Type B pancreatic cell (in vitro differentiated cells): Measurements from ENCODE around the gene UNC5C. TPM values are rescaled to one million over a fixed set of nuclear protein-coding genes. Genes with fewer than 3 reads are reported as not detected.
A peak's percentile ranks its signal among the peaks of the same experiment; 100 is the strongest.

Source experiments
- DNase-seq: peaks from one replicate; pipeline ENCODE4 v3.0.0; 2021; ENCODE audit warnings: mixed read lengths; ENCODE audit not compliant: unreplicated experiment; ENCODE audit errors: extremely low spot score
- H3K27ac Mint-ChIP-seq: 2 replicates; pipeline ENCODE4 v1.8.0; 2021; ENCODE audit warnings: mild to moderate bottlenecking, mixed read lengths
- H3K27me3 Mint-ChIP-seq: 2 replicates; pipeline ENCODE4 v1.8.0; 2021; ENCODE audit warnings: mixed read lengths
- H3K36me3 Mint-ChIP-seq: 2 replicates; pipeline ENCODE4 v1.8.0; 2021; ENCODE audit warnings: mixed read lengths
- H3K4me1 Mint-ChIP-seq: one replicate; pipeline ENCODE4 v1.8.0; 2021; ENCODE audit warnings: mixed read lengths; ENCODE audit not compliant: unreplicated experiment
- H3K4me3 Mint-ChIP-seq: 2 replicates; pipeline ENCODE4 v1.8.0; 2021; ENCODE audit warnings: mild to moderate bottlenecking, mixed read lengths
- H3K9me3 Mint-ChIP-seq: 2 replicates; pipeline ENCODE4 v1.8.0; 2021; ENCODE audit warnings: mixed read lengths
- total RNA-seq: library from RNA; stranded (reverse); gene quantifications from 2 replicates; pipeline ENCODE4 v1.2.1, GENCODE V29; 2021; ENCODE audit warnings: low replicate concordance
- TF ChIP-seq, protein P1 (sequence below): fragments of 200-600 bp; sonication (generic); conservative IDR thresholded peaks from 2 replicates; pipeline ENCODE4 v1.5.0; 2021; ENCODE audit warnings: antibody characterized with exemption, mild to moderate bottlenecking

UNC5C gene
- total RNA-seq, 1 donor from 2014 or later: 95.0 TPM

DNA sequence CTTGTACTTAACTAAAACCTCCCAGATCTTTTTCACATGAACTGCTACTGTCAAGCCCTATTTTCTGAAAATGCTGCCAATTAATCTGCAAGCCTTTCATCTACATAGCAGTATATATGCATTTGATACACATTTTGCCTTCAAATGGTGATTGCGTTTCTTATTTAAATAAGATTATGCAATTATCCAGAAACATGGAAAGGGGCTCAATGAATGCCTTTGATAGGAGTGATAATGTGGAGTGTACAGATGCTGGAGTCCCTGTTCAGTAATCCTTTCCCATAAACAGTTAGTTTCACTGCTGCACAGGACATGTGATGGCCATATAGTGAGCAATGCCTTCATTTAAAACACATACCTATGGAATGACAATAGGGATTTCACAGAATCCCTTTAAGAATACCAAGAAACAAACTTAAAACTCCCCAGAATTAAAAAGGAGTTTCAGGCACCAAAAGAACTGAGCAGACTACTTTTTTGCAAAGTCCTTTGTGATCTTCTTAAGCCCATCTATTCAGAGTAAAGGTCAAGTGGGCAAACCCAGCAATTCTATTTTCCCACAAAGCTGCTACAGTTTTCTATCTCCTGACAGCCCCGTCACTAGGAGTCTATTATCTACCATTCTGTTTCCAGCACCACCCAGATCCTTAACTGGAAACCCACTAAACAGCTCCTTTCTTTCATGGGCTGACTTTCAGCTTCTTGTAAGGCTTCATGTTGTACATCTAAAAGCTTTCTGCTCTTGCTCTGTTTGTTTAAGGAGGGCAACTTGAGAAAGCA lies 120.3 kb downstream of the UNC5C start:
- no peak for DNase-seq
- Mint-ChIP-seq H3K4me1 (peaks cover 43% of the 10 kb centered on the region), H3K36me3 (peaks cover 16% of the 10 kb centered on the region), H3K4me3 (peak overlapping the region; percentile 12), H3K27ac (no peak overlapping the region), H3K27me3 (peaks cover 44% of the 10 kb centered on the region), H3K9me3 (peaks cover 9% of the 10 kb centered on the region)
- TF ChIP-seq, protein P1, sequence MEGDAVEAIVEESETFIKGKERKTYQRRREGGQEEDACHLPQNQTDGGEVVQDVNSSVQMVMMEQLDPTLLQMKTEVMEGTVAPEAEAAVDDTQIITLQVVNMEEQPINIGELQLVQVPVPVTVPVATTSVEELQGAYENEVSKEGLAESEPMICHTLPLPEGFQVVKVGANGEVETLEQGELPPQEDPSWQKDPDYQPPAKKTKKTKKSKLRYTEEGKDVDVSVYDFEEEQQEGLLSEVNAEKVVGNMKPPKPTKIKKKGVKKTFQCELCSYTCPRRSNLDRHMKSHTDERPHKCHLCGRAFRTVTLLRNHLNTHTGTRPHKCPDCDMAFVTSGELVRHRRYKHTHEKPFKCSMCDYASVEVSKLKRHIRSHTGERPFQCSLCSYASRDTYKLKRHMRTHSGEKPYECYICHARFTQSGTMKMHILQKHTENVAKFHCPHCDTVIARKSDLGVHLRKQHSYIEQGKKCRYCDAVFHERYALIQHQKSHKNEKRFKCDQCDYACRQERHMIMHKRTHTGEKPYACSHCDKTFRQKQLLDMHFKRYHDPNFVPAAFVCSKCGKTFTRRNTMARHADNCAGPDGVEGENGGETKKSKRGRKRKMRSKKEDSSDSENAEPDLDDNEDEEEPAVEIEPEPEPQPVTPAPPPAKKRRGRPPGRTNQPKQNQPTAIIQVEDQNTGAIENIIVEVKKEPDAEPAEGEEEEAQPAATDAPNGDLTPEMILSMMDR: no peak

DNA sequence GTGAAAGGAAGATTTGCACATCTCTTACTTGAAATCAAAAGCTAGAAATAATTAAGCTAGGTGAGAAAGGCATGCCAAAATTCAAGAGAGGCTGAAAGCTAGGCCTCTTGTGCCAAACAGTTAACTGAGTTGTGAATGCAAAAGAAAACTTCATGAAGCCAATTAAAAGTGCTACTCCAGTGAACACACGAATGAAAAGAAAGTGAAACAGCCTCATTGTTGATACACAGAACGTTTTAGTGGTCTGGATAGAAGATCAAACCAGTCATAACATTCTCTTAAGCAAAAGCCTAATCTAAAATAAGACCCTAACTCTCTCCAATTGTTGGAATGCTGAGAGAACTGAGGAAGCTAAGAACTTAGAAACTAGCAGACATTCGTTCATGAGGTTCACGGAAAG lies 122.3 kb downstream of the UNC5C start:
- H3K9me3 Mint-ChIP-seq: peaks cover 9% of the 10 kb centered on the region
- DNase-seq: no peak
- peaks cover 36% of the 10 kb centered on the region for H3K4me1 Mint-ChIP-seq
- no peak overlapping the region for H3K4me3 Mint-ChIP-seq
- no peak overlapping the region for H3K27ac Mint-ChIP-seq
- H3K36me3 Mint-ChIP-seq: peaks cover 29% of the 10 kb centered on the region
- TF ChIP-seq, protein P1: no peak
- H3K27me3 Mint-ChIP-seq: peaks cover 51% of the 10 kb centered on the region

DNA sequence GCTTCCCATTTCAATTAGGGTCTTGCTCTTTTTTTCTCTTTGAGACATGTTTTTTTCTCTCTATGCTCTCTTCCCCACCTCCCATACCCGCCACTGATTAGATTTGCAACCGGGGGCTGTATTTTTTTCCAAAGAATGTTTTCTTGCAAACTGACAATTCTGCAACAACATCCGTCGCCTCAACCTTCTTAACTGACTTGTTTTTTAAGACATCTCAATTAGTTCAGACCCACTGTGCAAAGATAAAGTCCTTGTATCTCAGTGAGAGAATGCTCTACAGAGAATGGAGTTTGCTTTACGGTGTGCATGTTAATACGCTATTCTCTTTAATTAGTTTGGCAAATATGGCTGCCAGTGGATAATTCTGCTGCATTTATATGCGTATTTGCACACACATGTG lies 126.3 kb downstream of the UNC5C start:
- H3K36me3 Mint-ChIP-seq: peaks cover 21% of the 10 kb centered on the region
- H3K27ac Mint-ChIP-seq: no peak overlapping the region
- H3K4me3 Mint-ChIP-seq: no peak overlapping the region
- peaks cover 5% of the 10 kb centered on the region for H3K9me3 Mint-ChIP-seq
- peaks cover 49% of the 10 kb centered on the region for H3K27me3 Mint-ChIP-seq
- peaks cover 11% of the 10 kb centered on the region for H3K4me1 Mint-ChIP-seq
- TF ChIP-seq, protein P1: no peak
- no peak for DNase-seq

DNA sequence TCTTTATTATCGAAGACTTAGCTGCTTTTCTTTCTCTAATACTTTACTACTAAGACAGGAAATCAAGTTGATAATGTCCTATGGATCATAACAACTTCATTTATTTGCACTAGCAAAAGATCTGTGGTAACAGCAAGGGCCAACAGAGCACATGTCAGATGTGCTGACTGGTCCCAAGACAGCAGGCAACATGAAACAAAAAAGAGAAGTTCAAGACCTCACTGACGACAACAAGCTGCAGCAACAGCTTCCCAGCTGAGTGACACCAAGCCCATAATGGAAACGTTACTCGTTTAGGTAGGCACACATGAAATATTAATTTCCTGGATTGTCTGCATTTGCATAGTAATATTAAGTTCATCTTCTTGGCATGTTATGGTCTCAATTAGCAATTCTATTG lies 126.9 kb downstream of the UNC5C start:
- Mint-ChIP-seq H3K4me1 (peaks cover 12% of the 10 kb centered on the region), H3K36me3 (peaks cover 21% of the 10 kb centered on the region), H3K27me3 (peaks cover 44% of the 10 kb centered on the region), H3K9me3 (peaks cover 2% of the 10 kb centered on the region), H3K4me3 (no peak overlapping the region), H3K27ac (no peak overlapping the region)
- no peak for DNase-seq
- TF ChIP-seq, protein P1: no peak

DNA sequence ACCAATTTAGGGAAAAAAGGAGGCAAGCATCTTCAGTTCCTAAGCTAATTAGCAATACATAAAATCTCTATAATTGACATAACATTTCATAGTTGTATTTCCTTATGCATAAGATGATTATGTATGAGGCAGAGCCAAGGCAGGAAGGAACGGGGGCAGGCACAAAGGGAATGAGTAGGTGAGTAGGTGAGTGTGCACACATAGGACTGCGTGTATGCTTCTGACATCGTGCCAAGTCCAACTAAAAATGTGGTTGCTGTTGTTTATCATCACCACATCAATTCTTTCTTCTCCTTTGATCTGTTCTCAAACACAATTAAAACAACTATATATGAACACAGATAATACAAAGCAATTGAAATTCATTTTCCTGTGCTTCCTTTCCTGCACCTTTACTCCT lies 131.2 kb downstream of the UNC5C start:
- Mint-ChIP-seq H3K27me3 (peaks cover 66% of the 10 kb centered on the region), H3K9me3 (no peaks in the 10 kb centered on the region), H3K36me3 (peaks cover 26% of the 10 kb centered on the region), H3K4me3 (no peak overlapping the region), H3K4me1 (peaks cover 34% of the 10 kb centered on the region), H3K27ac (no peak overlapping the region)
- TF ChIP-seq, protein P1: no peak
- no peak for DNase-seq
